T-helper 1 cell (primary cell): ENCODE measurements around the gene LRRC47.
"Not testable (repeated sequence)": the region's sequence is repeated elsewhere in the genome, so short reads cannot be mapped to it uniquely, and the experiment has no call there.

Experiments
- DNase-seq, 5 donors: peaks; one replicate each; pipeline ENCODE4 v3.0.0-alpha.2; 2012 to 2020

The LRRC47 gene

DNA sequence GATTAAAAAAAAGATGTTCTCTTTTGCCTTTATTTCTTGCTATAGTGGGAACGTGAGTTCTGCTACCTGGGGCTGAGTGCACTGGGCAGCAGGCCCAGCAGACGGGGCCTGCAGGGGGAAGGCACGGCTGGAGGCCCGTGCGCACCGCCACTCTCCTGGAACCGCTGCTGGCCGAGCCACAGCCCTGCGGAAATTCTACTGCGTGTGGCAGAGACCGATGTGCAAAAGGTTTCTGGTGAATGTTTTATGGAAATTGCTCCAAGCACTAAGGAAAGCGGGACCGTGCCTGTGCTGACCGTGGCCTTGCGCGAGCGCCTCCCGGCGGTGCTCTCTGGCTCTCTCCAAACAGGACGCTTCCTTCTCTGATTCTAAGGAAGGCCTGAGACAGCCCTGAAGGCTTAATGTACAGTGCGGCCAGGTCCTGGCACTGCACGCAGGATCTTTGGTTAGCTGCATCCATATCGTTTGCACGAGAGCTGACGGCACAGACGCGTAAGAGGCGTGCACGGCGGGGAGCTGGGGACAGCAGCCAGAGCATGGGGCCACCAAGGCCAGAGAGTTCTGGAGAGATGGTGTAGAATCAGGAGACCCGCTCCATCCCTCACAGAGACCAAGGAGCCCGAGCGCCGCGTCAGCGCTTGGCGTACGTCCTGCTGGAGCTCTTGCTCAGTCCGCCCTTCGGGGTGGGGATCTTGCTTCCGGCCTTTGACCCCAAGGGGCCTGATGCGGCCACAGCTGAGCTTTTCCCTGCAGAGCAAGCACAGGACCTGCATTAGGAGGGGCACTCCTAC, 18.7 kb upstream of the LRRC47 start:
- DNase-seq, result no peak

GRCh38 chr1:3814065-3814464, 17.8 kb upstream of the LRRC47 start:
- DNase-seq, result no peak

DNA sequence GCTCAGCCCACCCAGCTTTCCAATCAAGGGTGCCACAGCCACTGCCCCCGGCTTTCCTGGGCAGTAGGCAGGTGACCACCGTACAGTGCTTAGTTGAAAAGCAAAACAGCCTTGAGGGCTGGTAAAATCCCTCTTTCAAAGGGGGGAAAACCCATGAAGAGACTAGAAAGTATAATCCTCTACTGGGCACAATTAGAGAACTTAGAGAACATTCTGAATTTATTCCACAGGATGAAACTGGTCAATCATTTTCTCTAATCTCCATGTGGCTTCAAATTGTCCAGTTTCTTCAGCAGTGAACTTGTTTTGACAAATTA, 15.3 kb upstream of the LRRC47 start:
- no peak for DNase-seq

DNA sequence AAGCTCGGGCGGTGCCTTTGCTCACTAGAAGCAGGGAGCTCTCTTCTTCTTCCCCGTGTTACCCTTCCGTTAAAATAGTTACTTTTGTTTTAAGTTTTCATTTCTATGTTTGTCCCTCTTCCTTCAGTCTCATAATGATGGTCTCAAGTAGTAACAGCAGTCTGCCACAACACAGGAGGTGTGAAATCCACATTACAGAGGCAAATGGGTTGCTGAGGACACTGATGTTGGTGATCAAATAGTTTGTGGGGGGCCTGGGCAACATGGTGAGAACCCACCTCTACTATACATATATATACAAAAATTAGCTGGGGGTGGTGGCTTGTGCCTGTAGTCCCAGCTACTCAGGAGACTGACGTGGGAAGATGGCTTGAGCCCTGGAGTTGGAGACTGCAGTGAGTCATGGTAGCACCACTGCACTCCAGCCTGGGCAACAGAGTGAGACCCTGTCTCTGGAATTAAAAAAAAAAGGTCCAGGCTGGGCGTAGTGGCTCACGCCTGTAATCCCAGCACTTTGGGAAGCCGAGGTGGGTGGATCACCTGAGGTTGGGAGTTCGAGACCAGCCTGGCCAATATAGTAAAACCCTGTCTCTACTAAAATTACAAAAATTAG, 14.0 kb upstream of the LRRC47 start:
- not testable (repeated sequence) for DNase-seq

DNA sequence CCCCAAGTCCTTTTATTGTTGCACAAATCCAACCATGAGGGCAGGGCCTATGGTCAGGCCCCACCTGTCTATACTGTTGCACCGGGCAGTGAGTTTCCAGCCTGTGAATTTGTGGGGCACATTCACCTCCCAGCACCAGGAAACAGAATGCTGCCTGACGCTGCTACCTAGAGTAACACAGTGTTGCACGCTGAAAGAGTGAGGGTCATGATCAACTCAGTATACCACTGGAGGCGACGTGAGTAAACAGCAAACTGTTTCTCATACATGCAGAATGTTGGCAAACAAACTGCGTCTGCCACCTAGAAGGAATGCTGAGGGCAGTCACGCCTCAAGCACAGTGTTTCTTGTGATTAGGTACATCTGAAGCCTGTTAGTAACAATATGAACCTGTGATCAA, 13.4 kb upstream of the LRRC47 start:
- DNase-seq, result no peak

DNA sequence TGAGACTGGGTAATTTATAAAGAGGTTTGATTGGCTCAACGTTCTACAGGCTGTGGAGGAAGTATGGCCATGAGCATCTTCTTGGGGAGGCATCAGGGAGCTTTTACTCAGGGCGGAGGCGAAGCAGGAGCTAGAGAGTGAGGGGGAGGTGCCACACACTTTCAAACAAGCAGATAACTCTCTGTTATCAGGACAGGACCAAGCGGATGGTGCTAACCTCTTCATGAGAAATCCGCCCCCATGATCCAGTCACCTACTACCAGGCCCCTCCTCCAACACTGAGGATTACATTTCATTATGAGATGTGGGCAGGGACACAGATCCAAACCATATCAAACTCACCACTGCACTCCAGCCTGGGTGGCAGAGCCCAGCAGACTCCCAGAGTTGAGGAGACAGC, 11.5 kb upstream of the LRRC47 start:
- no peak for DNase-seq

DNA sequence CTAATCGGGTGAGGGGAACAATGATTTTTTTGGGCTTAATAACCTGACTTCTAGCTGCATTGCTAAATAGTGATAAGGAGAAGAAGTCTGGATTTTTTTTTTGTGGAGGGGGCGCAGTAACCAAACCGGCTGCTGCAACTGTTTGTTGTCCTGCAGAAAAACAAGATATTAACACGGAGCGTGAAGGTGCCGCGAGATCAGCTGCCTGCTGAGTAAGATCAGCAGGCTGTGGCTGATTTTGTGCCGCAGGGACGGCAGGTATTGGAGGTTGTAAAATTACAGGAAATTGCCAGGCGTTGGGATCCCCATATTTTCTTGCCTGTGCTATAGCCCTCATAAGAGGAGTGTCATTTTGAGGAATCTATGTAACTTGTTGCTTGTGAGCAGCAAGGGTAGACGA, 8.7 kb upstream of the LRRC47 start:
- DNase-seq, result no peak

DNA sequence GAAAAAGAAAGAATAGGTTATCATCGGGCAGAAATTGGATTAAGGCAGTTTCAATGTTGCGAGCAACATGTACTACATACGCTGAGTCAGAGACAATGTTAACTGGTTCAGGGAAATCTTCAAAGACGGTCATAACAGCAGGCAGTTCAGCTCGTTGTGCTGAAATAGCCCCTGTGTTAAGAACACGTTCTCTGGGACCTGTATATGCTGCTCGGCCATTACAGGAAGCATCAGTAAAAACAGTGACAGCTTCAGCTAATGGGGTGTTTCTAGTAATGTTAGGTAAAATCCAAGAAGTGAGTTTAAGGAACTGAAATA, 8.3 kb upstream of the LRRC47 start:
- DNase-seq, result not testable (repeated sequence)

DNA sequence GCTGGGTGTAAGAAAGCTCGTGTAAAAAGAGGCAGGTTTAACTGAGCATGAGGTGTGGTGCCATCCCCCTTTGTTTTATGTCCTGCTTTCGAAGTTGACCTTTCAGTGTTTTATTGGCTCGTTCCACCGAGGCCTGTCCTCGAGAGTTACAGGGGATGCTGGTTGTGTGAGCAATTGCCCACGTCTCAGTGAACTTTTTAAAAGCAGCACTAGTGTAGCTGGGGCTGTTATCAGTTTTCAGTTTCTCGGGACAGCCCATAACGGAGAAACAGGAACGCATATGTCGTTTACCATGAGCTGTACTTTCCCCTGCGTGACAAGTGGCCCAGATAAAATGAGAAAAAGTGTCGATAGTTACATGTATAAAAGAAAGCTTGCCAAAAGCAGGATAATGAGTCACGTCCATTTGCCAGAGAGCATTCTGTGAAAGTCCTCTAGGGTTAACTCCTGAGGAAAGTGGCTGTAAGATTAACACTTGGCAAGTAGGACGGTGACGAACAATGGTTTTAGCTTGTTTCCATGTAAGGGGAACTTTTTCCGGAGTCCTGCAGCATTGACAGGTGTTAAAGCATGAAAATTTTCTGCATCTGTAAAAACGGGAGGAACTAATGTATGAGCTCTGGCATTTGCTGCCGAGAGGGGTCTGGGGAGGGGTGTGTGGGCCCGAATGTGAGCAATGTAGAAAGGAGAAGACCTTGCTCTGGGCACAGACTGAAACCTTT, 7.8 kb upstream of the LRRC47 start:
- no peak for DNase-seq

DNA sequence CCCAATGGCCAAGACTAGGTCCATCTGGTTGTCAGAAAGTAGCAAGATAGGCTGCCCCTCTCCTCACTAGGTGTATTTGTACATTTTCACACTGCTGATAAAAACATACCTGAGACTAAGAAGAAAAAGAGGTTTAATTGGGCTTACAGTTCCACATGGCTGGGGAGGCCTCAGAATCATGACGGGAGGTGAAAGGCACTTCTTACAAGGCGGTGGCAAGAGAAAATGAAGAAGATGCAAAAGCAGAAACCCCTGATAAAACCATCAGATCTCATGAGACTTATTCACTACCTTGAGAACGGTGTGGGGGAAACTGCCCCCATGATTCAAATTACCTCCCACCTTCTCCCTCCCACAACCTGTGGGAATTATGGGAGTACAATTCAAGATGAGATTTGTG, 4.5 kb upstream of the LRRC47 start:
- DNase-seq, result not testable (repeated sequence)

DNA sequence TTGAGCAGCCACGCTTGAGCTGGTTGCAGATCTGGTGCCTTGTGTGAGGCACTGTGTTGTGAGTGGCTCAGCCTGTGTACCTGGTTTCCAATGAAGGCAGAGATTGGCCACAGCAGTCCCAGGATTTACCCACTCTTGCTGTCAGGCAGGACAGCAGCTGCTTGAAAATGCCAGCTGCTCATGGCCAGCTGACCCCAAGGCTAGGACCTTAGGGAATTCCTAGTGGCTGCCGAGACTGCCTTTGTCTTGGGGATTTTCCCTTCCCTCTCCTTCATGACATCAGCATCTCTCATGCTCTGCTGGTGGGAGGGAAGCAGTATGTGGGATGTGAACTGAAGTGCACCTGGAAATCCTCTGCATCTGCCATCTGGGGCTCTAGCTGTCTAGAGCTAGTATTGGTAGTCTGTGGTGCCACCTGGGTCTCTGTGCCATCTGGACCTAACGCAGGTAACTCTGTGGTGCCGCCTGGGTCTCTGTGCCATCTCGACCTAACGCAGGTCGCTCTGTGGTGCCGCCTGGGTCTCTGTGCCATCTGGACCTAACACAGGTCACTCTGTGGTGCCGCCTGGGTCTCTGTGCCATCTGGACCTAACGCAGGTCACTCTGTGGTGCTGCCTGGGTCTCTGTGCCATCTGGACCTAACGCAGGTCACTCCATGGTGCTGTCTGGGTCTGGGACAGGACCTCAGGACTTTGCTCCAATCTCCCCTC, 3.8 kb upstream of the LRRC47 start:
- DNase-seq, result no peak

DNA sequence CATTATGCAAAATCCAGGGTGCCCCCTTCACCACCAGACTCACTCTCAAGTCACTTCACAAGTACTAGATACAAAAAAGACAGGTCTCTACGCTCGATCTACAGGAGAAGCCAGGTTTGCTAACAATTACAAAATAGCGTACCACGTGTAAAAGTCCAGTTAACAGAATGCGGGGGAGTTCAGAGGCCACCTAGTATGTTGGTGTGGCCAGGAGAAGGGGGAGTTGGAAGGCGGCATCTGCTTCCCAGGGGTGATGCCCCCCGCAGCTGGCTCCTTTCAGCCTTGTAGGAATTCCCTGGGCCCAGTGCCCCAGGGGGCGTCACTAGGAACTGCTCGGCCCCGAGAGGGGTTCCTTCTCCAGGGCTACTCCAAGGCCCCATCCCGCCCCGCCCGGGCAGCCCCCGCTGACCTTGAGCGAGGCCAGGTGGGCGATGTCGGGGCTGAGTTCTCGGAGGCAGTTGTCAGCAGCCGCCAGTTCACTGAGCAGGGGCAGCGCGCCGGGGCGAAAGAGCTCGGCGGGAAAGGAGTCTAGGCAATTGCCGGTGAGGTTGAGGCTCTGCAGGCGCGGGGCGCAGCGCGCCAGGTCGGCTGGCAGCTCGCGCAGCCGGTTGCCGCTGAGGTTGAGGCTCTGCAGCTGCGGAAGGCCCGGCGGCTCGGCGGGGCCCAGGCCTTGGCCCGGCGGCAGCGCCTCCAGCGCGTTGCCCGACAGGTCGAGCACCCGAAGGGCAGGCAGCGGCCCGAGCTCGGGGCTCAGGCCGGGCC, 664 bp downstream of the LRRC47 start:
- no peak for DNase-seq

- DNase-seq, result no peak
These were observed 5.3 kb downstream of the LRRC47 start for GRCh38 chr1:3790952-3791351.

DNA sequence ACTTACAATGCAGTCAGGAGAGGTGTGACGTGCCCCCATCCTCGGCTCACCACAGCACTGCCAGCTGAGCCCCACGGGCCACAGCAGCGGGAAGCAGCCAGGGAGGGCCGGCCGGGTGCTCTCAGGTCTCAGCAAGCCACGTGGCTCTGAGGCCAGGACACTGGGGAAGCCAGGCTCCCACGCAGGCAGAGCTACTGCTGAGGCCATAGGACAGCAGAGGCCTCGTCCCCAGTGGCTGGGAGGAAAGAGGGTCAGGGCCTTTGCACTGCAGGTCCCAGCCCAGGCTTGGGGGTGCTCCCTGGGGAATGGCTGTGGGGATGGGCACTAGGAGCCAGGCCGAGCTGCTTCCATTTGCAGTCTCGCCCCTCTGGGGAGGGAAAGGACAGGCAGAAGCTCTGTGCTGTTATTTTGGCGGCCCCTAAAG, 5.8 kb downstream of the LRRC47 start:
- DNase-seq, result no peak

DNA sequence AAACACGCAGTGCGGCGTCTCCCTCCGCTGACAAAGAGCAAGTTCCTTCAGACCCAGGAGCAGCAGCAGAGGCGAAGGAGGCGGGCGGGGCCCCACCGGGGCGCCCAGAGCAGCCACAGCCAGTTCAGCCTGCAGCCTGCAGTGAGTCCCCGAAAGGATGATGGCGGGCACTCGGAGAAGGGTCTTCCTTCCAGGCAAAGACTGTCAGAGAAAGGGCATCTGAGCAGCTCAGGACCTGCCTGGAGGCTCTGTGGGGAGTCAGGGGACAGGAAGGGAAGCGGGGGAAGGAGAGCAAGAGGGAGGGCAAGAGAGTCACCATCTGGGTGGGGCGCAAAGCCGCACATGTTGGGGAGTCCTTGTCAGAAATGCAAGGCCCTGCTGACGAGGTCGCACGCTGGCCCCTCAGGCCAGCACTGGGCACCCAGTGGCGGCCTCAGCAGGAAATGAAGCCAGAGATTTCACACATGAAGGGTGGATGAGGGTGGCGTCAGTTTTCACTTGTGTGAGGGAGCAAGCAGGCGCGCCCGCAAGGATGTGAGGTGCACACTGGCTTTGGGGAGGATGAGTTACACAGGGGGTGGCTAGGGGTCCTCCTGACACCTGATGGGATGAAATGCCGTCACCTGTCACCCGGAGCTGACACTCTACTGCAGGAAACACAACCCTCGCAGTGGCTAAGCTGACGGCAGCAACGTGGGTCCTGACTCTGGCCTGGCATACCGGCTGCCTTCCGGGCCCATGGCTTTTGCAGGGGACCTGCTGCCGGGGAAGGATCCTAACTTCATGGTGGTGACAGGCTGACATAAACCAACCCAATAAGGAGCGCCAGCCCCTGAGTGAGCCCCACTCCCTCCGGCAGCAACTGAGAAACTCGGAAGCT, 6.6 kb downstream of the LRRC47 start:
- DNase-seq, result no peak

GRCh38 chr1:3788756-3789420, 7.4 kb downstream of the LRRC47 start:
- DNase-seq, result no peak

GRCh38 chr1:3787745-3788605, 8.3 kb downstream of the LRRC47 start:
- DNase-seq, result no peak

- DNase-seq, result peak in 1 of 5 donors; percentile 77
These were observed 9.0 kb downstream of the LRRC47 start for GRCh38 chr1:3787349-3787715.

DNA sequence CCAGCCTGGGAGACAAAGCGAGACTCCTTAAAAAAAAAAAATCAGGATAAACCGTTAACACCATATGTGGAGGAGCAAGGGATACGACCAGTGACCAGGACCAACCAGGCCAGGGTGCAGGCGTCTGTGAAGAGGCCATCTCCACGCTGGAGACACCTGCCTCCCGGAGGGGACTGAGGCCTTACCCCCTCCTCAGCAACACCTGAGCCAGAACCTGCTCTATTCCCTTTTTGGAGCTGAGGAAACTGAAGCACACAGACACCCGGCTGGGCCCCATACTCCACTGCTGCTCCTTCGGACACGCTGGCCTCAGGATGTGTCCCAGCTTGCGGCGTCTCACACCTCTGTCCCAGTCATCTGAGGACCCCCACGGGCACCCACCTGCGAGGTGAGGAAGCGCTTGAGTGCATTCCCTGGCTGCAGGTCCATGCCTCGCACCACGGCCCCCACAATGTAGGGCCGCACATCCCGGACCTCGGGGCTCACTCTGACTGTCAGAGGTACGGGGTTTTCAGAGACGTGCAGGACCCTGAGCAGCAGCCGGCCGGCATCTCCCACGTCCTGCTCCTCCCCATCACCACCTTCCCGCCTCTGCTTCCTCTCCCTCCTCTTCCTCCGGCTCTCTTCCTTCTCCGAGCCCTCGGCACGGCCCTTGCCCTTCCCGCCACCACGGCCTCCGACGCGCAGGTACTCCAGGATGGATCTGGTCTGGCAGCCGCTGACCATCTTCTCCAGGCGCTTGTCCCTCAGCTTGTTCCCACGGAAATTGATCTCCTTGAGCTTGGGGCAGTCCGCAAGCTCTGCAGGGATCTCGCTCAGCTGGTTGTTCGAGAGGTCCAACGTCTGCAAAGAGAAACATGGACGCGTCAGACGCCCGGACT, 9.6 kb downstream of the LRRC47 start:
- no peak for DNase-seq
